H1 (cell line): Measurements from ENCODE around the gene BACE2. TPM values are rescaled to one million over a fixed set of nuclear protein-coding genes. Genes with fewer than 3 reads are reported as not detected.

ENCODE experiments used
- CHD2 ChIP-seq: IDR thresholded peaks from 2 replicates; pipeline ENCODE4 v1.6.1; 2012; ENCODE audit warnings: low read length, improper control_type of control experiment
- MAFK ChIP-seq: IDR thresholded peaks from 2 replicates; pipeline ENCODE4 v1.6.1; 2012; ENCODE audit warnings: low read depth, mild to moderate bottlenecking, improper control_type of control experiment, low read length
- PHF8 ChIP-seq: fragments of 200-600 bp; sonication (generic); conservative IDR thresholded peaks from 2 replicates; pipeline ENCODE4 v1.7.1; 2012; ENCODE audit warnings: low read depth, mild to moderate bottlenecking, inconsistent platforms, low read length, moderate library complexity
- SIN3A ChIP-seq, 2 experiments: IDR thresholded peaks in 1 of 2; conservative IDR thresholded peaks in 1 of 2; 2 replicates each; pipeline ENCODE4 v1.6.1; 2011 to 2012; ENCODE audit warnings: low read length in 2 of 2, improper control_type of control experiment in 1 of 2, low read depth in 1 of 2, mild to moderate bottlenecking in 1 of 2
- TEAD4 ChIP-seq: IDR thresholded peaks from 2 replicates; pipeline ENCODE4 v1.6.1; 2012; ENCODE audit warnings: low read depth, low read length, inconsistent platforms, mixed read lengths
- polyA plus RNA-seq, 7 experiments: library from polyadenylated mRNA; depleted of rRNA in 3 of 7; stranded (reverse) in 5 of 7; unstranded in 2 of 7; fragments of >200 nt in 5 of 7; fragments of 200-250 nt in 2 of 7; gene quantifications; 1 replicate in 5 of 7; 2 replicates in 1 of 7; 4 replicates in 1 of 7; pipeline versions ENCODE4 v1.2.1 to v1.2.3, GENCODE V29; 2011 to 2013; ENCODE audit warnings: missing spikeins in 2 of 7, mixed read lengths in 2 of 7
- total RNA-seq: library from RNA; stranded (reverse); fragmentation: NEBNext Ultra II Directional; extraction: Animal tissue kit (Norgen Biotek cat#: 25700); gene quantifications from 2 replicates; pipeline ENCODE4 v1.2.1, GENCODE V29; 2021
- TF ChIP-seq, protein P1 (sequence below): fragments of 300-600 bp; sonication (generic); IDR thresholded peaks from 2 replicates; pipeline ENCODE4 v1.7.1; 2012; ENCODE audit warnings: low read length, moderate library complexity, mild to moderate bottlenecking, inconsistent platforms; ENCODE audit not compliant: insufficient replicate concordance
- TF ChIP-seq, protein P2 (sequence below): IDR thresholded peaks from 2 replicates; pipeline ENCODE4 v1.6.1; 2011; ENCODE audit warnings: low read length, improper control_type of control experiment
- TF ChIP-seq, protein P3 (sequence below), 3 experiments: IDR thresholded peaks; 1 replicate in 2 of 3; 2 replicates in 1 of 3; pipeline versions ENCODE4 v1.5.1 to v1.6.1; 2011; ENCODE audit warnings: low read length in 3 of 3, mild to moderate bottlenecking in 3 of 3, inconsistent platforms in 2 of 3, low read depth in 1 of 3, moderate library complexity in 1 of 3; ENCODE audit not compliant: insufficient read depth in 1 of 3; ENCODE audit errors: control extremely low read depth in 1 of 3

The BACE2 gene
- total and polyA plus RNA-seq, 2 of the 8 experiments (the other 6 are each of a cell fraction or from before 2014, with no cell fraction given) = 8.1 to 10.9 TPM

DNA sequence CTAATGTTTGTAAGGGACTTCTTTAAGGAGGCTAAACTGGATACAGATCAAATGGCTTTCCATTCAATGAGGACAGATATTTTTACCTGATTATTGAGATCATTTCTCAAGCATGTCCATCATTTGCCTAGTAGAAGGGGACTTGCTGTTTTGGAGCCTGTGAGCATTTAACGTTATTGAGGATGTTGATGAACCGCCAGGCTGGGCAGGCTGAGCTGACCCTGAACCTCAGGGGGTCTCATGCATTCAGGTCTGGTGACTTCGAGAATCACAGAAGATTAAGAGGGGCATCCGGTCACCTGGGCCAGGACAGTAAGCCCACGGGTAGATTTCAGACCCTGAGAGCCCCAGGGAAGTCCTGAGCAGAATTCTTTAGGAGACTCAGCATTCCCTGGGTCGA lies 63.1 kb downstream of the BACE2 start (continued):
- TF ChIP-seq, protein P1, sequence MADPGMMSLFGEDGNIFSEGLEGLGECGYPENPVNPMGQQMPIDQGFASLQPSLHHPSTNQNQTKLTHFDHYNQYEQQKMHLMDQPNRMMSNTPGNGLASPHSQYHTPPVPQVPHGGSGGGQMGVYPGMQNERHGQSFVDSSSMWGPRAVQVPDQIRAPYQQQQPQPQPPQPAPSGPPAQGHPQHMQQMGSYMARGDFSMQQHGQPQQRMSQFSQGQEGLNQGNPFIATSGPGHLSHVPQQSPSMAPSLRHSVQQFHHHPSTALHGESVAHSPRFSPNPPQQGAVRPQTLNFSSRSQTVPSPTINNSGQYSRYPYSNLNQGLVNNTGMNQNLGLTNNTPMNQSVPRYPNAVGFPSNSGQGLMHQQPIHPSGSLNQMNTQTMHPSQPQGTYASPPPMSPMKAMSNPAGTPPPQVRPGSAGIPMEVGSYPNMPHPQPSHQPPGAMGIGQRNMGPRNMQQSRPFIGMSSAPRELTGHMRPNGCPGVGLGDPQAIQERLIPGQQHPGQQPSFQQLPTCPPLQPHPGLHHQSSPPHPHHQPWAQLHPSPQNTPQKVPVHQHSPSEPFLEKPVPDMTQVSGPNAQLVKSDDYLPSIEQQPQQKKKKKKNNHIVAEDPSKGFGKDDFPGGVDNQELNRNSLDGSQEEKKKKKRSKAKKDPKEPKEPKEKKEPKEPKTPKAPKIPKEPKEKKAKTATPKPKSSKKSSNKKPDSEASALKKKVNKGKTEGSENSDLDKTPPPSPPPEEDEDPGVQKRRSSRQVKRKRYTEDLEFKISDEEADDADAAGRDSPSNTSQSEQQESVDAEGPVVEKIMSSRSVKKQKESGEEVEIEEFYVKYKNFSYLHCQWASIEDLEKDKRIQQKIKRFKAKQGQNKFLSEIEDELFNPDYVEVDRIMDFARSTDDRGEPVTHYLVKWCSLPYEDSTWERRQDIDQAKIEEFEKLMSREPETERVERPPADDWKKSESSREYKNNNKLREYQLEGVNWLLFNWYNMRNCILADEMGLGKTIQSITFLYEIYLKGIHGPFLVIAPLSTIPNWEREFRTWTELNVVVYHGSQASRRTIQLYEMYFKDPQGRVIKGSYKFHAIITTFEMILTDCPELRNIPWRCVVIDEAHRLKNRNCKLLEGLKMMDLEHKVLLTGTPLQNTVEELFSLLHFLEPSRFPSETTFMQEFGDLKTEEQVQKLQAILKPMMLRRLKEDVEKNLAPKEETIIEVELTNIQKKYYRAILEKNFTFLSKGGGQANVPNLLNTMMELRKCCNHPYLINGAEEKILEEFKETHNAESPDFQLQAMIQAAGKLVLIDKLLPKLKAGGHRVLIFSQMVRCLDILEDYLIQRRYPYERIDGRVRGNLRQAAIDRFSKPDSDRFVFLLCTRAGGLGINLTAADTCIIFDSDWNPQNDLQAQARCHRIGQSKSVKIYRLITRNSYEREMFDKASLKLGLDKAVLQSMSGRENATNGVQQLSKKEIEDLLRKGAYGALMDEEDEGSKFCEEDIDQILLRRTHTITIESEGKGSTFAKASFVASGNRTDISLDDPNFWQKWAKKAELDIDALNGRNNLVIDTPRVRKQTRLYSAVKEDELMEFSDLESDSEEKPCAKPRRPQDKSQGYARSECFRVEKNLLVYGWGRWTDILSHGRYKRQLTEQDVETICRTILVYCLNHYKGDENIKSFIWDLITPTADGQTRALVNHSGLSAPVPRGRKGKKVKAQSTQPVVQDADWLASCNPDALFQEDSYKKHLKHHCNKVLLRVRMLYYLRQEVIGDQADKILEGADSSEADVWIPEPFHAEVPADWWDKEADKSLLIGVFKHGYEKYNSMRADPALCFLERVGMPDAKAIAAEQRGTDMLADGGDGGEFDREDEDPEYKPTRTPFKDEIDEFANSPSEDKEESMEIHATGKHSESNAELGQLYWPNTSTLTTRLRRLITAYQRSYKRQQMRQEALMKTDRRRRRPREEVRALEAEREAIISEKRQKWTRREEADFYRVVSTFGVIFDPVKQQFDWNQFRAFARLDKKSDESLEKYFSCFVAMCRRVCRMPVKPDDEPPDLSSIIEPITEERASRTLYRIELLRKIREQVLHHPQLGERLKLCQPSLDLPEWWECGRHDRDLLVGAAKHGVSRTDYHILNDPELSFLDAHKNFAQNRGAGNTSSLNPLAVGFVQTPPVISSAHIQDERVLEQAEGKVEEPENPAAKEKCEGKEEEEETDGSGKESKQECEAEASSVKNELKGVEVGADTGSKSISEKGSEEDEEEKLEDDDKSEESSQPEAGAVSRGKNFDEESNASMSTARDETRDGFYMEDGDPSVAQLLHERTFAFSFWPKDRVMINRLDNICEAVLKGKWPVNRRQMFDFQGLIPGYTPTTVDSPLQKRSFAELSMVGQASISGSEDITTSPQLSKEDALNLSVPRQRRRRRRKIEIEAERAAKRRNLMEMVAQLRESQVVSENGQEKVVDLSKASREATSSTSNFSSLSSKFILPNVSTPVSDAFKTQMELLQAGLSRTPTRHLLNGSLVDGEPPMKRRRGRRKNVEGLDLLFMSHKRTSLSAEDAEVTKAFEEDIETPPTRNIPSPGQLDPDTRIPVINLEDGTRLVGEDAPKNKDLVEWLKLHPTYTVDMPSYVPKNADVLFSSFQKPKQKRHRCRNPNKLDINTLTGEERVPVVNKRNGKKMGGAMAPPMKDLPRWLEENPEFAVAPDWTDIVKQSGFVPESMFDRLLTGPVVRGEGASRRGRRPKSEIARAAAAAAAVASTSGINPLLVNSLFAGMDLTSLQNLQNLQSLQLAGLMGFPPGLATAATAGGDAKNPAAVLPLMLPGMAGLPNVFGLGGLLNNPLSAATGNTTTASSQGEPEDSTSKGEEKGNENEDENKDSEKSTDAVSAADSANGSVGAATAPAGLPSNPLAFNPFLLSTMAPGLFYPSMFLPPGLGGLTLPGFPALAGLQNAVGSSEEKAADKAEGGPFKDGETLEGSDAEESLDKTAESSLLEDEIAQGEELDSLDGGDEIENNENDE = no peak
- TF ChIP-seq SIN3A (conservative IDR thresholded peaks at IDR 0.05 in 1 of 2, IDR thresholded peaks at IDR 0.05 in 1 of 2; ENCODE audit: low read depth in 1 of 2, low read length in 2 of 2) = no peak
- no peak for TF ChIP-seq CHD2
- TF ChIP-seq, protein P2, sequence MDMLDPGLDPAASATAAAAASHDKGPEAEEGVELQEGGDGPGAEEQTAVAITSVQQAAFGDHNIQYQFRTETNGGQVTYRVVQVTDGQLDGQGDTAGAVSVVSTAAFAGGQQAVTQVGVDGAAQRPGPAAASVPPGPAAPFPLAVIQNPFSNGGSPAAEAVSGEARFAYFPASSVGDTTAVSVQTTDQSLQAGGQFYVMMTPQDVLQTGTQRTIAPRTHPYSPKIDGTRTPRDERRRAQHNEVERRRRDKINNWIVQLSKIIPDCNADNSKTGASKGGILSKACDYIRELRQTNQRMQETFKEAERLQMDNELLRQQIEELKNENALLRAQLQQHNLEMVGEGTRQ = no peak
- TF ChIP-seq PHF8 = no peak
- TF ChIP-seq TEAD4 = no peak
- TF ChIP-seq, protein P3, sequence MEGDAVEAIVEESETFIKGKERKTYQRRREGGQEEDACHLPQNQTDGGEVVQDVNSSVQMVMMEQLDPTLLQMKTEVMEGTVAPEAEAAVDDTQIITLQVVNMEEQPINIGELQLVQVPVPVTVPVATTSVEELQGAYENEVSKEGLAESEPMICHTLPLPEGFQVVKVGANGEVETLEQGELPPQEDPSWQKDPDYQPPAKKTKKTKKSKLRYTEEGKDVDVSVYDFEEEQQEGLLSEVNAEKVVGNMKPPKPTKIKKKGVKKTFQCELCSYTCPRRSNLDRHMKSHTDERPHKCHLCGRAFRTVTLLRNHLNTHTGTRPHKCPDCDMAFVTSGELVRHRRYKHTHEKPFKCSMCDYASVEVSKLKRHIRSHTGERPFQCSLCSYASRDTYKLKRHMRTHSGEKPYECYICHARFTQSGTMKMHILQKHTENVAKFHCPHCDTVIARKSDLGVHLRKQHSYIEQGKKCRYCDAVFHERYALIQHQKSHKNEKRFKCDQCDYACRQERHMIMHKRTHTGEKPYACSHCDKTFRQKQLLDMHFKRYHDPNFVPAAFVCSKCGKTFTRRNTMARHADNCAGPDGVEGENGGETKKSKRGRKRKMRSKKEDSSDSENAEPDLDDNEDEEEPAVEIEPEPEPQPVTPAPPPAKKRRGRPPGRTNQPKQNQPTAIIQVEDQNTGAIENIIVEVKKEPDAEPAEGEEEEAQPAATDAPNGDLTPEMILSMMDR (IDR thresholded peaks at IDR 0.05; ENCODE audit: control extremely low read depth in 1 of 3, insufficient read depth in 1 of 3, low read depth in 1 of 3, low read length in 3 of 3) = no peak
- TF ChIP-seq MAFK = no peak
